Breast epithelium (tissue), 4 donors: Measurements from ENCODE around the gene TTC28. TPM values are rescaled to one million over a fixed set of nuclear protein-coding genes. Genes with fewer than 3 reads are reported as not detected.

Source experiments
- DNase-seq, 2 donors: peaks; one replicate each; pipeline ENCODE4 v3.0.0-alpha.2; 2019; ENCODE audit warnings: low spot score in 2 of 2
- H3K27ac ChIP-seq, 2 donors: fragments of 200-600 bp; sonication (generic) in 1 of 2; one replicate each; pipeline ENCODE4 v1.5.1; 2016 to 2019; ENCODE audit warnings: mild to moderate bottlenecking in 1 of 2
- H3K27me3 ChIP-seq, 2 donors: fragments of 200-600 bp; sonication (generic) in 1 of 2; one replicate each; pipeline versions ENCODE4 v1.5.1 to v1.6.0; 2017 to 2019; ENCODE audit warnings: control low read depth in 1 of 2, mild to moderate bottlenecking in 1 of 2
- H3K36me3 ChIP-seq: fragments of 200-600 bp; one replicate; pipeline ENCODE4 v1.5.1; 2019
- H3K4me1 ChIP-seq, 2 donors: fragments of 200-600 bp; sonication (generic); one replicate each; pipeline ENCODE4 v1.5.1; 2016 to 2019; ENCODE audit warnings: control low read depth in 1 of 2
- H3K4me3 ChIP-seq, 3 donors: fragments of 200-600 bp; sonication (generic); 1 replicate in 2 of 3; 2 replicates in 1 of 3; pipeline ENCODE4 v1.5.1; 2016 to 2019; ENCODE audit warnings: mild to moderate bottlenecking in 3 of 3, moderate library complexity in 2 of 3
- H3K9me3 ChIP-seq, 2 donors: fragments of 200-600 bp; sonication (generic) in 1 of 2; one replicate each; pipeline ENCODE4 v1.5.1; 2016 to 2019; ENCODE audit warnings: control low read depth in 1 of 2
- POLR2A ChIP-seq: fragments of 450-650 bp; IDR thresholded peaks from one replicate; pipeline ENCODE4 v1.6.1; 2016; ENCODE audit warnings: antibody characterized with exemption, mild to moderate bottlenecking, moderate library complexity
- POLR2AphosphoS5 ChIP-seq, 3 donors: sonication (generic); formaldehyde crosslinking; IDR thresholded peaks; one replicate each; pipeline ENCODE4 v1.6.1; 2017; ENCODE audit warnings: antibody characterized with exemption in 3 of 3
- intact Hi-C: fragments of 100-400 bp; cut with DNase I; formaldehyde crosslinking; loops from one replicate; pipeline ENCODE4 v1.15.1; 2023; ENCODE audit warnings: low total_unique reads
- total RNA-seq, 3 donors: library from RNA; depleted of rRNA; stranded (reverse); fragments of >200 nt; gene quantifications; one replicate each; pipeline ENCODE4 v1.1.0, GENCODE V29; 2016
- TF ChIP-seq, protein P1 (sequence below), 3 donors: fragments of 450-650 bp; IDR thresholded peaks; one replicate each; pipeline ENCODE4 v1.5.1; 2016 to 2017; ENCODE audit warnings: antibody characterized with exemption in 3 of 3, mild to moderate bottlenecking in 3 of 3, moderate library complexity in 3 of 3

TTC28 gene
- total RNA-seq, 3 donors from 2014 or later = 33.5 to 43.3 (median 40.2) TPM

DNA sequence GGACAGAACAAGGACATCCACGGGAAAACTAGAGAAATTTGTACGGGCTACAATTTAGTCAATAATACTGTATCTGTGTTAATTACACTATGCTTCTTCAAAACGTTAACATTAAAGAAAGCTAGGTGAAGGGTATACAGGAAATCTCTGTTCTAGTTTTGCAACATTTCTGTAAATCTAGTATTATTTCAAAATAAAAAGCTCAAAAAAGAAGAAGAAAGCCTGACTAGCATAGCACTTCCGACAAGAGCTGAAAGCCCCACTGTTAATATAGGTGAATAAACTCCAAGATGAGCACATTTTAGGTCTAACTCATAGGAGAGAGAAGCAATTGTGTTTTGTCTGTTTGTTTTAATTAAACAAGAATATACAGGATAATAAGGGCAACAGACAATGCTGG, 299.7 kb downstream of the TTC28 start:
- Histone ChIP-seq H3K4me1 (no peaks in the 10 kb centered on the region), H3K36me3 (no peaks in the 10 kb centered on the region), H3K27me3 (no peaks in the 10 kb centered on the region), H3K4me3 (no peak overlapping the region), H3K9me3 (no peaks in the 10 kb centered on the region), H3K27ac (no peak overlapping the region)
- DNase-seq = no peak
- intact Hi-C loops = no loop called here
- TF ChIP-seq, protein P1, sequence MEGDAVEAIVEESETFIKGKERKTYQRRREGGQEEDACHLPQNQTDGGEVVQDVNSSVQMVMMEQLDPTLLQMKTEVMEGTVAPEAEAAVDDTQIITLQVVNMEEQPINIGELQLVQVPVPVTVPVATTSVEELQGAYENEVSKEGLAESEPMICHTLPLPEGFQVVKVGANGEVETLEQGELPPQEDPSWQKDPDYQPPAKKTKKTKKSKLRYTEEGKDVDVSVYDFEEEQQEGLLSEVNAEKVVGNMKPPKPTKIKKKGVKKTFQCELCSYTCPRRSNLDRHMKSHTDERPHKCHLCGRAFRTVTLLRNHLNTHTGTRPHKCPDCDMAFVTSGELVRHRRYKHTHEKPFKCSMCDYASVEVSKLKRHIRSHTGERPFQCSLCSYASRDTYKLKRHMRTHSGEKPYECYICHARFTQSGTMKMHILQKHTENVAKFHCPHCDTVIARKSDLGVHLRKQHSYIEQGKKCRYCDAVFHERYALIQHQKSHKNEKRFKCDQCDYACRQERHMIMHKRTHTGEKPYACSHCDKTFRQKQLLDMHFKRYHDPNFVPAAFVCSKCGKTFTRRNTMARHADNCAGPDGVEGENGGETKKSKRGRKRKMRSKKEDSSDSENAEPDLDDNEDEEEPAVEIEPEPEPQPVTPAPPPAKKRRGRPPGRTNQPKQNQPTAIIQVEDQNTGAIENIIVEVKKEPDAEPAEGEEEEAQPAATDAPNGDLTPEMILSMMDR (IDR thresholded peaks at IDR 0.05) = no peak
- no peak for TF ChIP-seq POLR2A
- no peak for TF ChIP-seq POLR2AphosphoS5 (IDR thresholded peaks at IDR 0.05)

DNA sequence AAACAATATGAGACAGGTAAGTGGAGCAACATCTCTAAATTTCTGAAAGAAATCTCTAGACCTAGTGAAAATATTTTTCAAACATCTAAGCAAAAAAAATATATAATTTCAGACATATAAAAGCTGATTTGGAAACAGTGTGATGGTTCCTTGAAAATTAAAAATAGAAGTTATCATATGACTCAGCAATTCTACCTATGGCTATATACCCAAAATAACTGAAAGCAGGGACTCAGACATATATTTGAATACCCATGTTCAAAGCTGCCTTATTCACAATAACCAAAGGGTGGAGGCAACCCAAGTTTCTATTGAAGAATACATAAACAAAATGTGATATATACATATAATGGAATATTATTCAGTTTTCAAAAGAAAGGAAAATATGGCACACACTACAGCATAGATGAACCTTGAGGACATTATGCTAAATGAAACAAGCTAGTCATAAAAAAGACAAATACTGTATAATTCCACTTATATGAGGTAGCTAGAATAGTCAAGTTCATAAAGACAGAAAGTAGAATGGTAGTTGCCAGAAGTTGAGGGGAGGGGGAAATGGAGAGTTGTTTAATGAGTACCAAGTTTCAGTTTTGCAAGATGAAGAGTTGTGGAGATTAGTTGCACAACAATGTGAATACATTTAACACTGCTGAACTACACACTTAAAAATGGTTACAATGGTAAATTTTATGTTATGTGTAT, 300.4 kb downstream of the TTC28 start:
- TF ChIP-seq POLR2A (no peak), POLR2AphosphoS5 (IDR thresholded peaks at IDR 0.05) (no peak)
- TF ChIP-seq, protein P1 (IDR thresholded peaks at IDR 0.05) = no peak
- H3K27ac ChIP-seq = no peak overlapping the region
- H3K4me3 ChIP-seq = no peak overlapping the region
- intact Hi-C loops = no loop called here
- no peaks in the 10 kb centered on the region for H3K27me3 ChIP-seq
- DNase-seq = no peak
- H3K9me3 ChIP-seq = no peaks in the 10 kb centered on the region
- no peaks in the 10 kb centered on the region for H3K36me3 ChIP-seq
- no peaks in the 10 kb centered on the region for H3K4me1 ChIP-seq

DNA sequence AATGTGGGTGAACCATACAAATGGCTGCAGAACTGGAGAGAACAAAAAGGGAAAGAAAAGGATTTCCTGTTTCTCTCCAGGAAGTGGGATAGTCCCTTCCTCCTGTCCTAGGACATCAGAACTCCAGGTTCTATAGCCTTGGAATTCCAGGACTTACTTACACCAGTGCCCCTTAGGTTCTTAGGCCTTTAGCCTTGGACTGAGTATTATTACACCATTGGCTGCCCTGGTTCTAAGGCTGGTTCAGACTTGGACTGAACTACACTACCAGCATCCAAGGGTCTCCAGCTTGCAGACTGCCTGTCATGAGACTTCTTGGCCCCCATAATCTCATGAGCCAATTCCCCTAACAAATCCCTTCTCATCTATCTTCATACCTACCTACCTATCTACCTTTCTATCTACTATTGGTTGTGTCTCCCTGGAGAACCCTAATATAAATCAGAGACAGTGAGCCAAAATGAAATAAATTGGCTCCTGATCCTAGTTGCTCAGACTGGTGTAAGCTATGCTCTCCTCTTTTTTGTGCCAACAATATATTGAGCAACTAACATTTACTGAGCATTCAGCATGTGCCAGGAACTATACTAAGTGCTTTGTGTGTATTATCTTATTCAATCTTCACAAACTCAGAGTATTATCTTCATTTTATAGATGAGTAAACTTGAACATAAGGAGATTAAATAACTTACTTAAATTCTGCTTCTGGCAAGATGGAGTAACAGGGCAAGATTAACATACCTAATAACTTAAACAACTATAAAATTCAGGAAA, 303.7 kb downstream of the TTC28 start:
- intact Hi-C loops = no loop called here
- H3K4me3 ChIP-seq = no peak overlapping the region
- no peaks in the 10 kb centered on the region for H3K4me1 ChIP-seq
- DNase-seq = no peak
- no peaks in the 10 kb centered on the region for H3K27me3 ChIP-seq
- H3K27ac ChIP-seq = peak overlapping the region in 1 of 2 donors; percentile 59
- H3K36me3 ChIP-seq = no peaks in the 10 kb centered on the region
- no peaks in the 10 kb centered on the region for H3K9me3 ChIP-seq
- TF ChIP-seq POLR2AphosphoS5 (IDR thresholded peaks at IDR 0.05) = no peak
- TF ChIP-seq, protein P1 (IDR thresholded peaks at IDR 0.05) = no peak
- TF ChIP-seq POLR2A = no peak

DNA sequence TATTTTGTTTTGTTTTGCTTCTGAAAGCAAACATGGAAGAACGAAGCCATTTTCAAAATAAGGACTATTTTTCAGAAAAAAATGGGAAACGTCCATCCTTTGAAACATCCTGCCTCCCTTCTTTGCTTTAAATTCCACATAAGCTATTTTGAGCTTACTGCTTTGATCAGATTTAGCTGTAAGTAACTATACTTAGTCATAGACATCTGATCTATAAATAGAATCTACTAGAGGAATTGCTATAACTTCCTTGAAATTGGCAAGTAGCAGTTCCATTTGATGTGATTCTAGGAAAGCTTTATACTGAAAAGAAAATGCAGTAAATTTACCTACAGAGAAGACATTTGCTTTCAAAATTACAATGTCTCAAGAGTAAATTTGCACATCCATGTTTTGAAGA, 305.8 kb downstream of the TTC28 start:
- Histone ChIP-seq H3K4me3 (no peak overlapping the region), H3K27ac (no peak overlapping the region), H3K4me1 (no peaks in the 10 kb centered on the region), H3K27me3 (no peaks in the 10 kb centered on the region), H3K36me3 (no peaks in the 10 kb centered on the region), H3K9me3 (no peaks in the 10 kb centered on the region)
- DNase-seq = no peak
- TF ChIP-seq POLR2AphosphoS5 (IDR thresholded peaks at IDR 0.05) (no peak), POLR2A (no peak)
- TF ChIP-seq, protein P1 (IDR thresholded peaks at IDR 0.05) = no peak
- intact Hi-C loops = no loop called here

DNA sequence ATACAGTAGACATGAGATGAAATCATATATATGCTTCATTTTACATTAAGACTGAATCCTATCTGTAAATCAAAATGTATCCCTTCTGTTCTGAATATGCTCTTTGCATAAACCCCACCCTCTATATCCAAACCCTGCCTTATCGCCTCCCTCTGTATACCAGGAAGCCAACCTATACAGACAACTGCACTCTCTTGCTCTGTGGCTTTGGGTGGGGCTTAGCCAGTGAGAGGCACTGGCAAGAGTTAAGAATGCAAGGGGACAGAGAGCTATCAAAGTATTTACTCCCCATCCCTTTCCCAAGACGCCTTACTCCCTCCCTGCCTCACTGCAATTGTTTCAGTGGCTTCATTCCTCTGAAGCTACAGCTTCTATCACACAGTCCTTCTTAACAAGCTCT, 309.8 kb downstream of the TTC28 start:
- no peaks in the 10 kb centered on the region for H3K27me3 ChIP-seq
- no peak overlapping the region for H3K4me3 ChIP-seq
- no peak overlapping the region for H3K27ac ChIP-seq
- H3K4me1 ChIP-seq = no peaks in the 10 kb centered on the region
- no peak for TF ChIP-seq POLR2A
- TF ChIP-seq POLR2AphosphoS5 (IDR thresholded peaks at IDR 0.05) = no peak
- TF ChIP-seq, protein P1 (IDR thresholded peaks at IDR 0.05) = no peak
- H3K9me3 ChIP-seq = no peaks in the 10 kb centered on the region
- DNase-seq = no peak
- H3K36me3 ChIP-seq = no peaks in the 10 kb centered on the region
- intact Hi-C loops = no loop called here
